Measurements from ENCODE around the gene CADM2. TPM values are rescaled to one million over a fixed set of nuclear protein-coding genes. Genes with fewer than 3 reads are reported as not detected.
A peak's percentile ranks its signal among the peaks of the same experiment; 100 is the strongest.

CADM2 gene
- total and polyA plus RNA-seq, 2 experiments from 2014 or later: 13.3 to 47.5 TPM

DNA sequence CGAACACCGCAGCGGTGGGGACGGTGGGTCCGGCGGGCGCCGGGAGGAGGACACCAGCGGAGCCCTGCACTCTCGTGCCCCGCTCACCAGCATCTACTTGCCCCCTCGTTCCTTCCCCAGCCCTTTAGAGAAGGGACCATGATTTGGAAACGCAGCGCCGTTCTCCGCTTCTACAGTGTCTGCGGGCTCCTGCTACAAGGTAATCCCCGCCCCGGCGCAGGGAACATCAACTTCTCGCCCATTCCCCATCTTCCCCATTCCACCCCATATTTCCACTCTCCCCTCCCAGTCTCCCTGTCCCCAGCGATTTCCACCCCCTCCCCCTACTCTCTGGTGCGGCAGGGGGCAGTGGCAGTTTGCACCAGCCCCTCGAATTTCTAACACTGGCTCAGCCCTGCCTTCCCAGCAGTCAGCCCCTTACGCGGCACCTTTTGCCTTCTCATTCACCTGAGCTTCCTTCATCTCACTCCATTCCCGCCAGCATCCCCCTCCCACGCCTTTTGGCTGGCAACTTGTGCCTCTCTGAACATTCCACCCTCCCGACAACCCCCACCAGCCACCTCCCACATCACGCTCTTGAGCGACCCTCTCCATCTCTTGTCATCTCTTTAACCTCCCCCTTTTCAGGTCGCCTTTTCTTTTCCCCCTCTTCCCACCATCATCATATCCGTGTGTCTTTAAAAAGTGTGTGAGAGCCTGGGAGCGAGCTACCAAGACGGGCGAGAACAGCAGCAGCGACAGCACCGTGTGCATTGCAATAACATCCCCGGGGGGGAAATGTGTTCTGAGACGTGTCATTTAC, 882 bp downstream of the CADM2 start:
- Histone ChIP-seq H3K27me3 (ENCODE audit: insufficient read depth) (no peaks in the 10 kb centered on the region), H4K20me1 (replicated peaks; ENCODE audit: insufficient read depth) (no peaks in the 10 kb centered on the region), H3K36me3 (ENCODE audit: insufficient read depth) (no peaks in the 10 kb centered on the region), H3K4me1 (ENCODE audit: insufficient read depth) (peaks cover 36% of the 10 kb centered on the region), H2AFZ (no peak overlapping the region), H3K9me2 (ENCODE audit: insufficient read depth) (no peaks in the 10 kb centered on the region), H3K27ac (ENCODE audit: low read depth) (no peak overlapping the region), H3K79me2 (replicated peaks; ENCODE audit: insufficient read depth) (peaks cover 49% of the 10 kb centered on the region), H3F3A (replicated peaks; ENCODE audit: low read depth) (no peaks in the 10 kb centered on the region), H3K4me3 (peak overlapping the region; percentile 87), H3K4me2 (peak overlapping the region; percentile 94)
- Mint-ChIP-seq H3K36me3 (ENCODE audit: low read depth) (no peaks in the 10 kb centered on the region), H3K27ac (peak overlapping the region; percentile 32), H3K9me3 (no peaks in the 10 kb centered on the region), H3K4me1 (peaks cover 40% of the 10 kb centered on the region), H3K4me3 (peak overlapping the region; percentile 92), H3K27me3 (ENCODE audit: insufficient read depth, low read depth, poor library complexity) (peaks cover 4% of the 10 kb centered on the region)
- peak; percentile 45 for ATAC-seq
- TF ChIP-seq ETS1 (IDR thresholded peaks at IDR 0.05) (no peak), CTCF (conservative IDR thresholded peaks at IDR 0.05; ENCODE audit: low read depth in 2 of 2) (peak in 1 of 2 experiments; percentile 43; a peak in 2 of 4 replicates), CREB1 (CRISPR knock-in tag; IDR thresholded peaks at IDR 0.05; ENCODE audit: low read depth) (no peak), STAT1 (IDR thresholded peaks at IDR 0.05; ENCODE audit: unreplicated experiment) (no peak), POLR2AphosphoS5 (IDR thresholded peaks at IDR 0.05; ENCODE audit: low read depth) (no peak)
- peak; percentile 77 for DNase-seq (ENCODE audit: low spot score)

GRCh38 chr3:84960581-84960980, 1.8 kb downstream of the CADM2 start:
- peak overlapping the region; percentile 2; the same call in 1 of the 2 replicates for H3K27ac Mint-ChIP-seq
- Histone ChIP-seq H3K27ac (ENCODE audit: low read depth) (no peak overlapping the region), H3K4me2 (peak overlapping the region; percentile 94), H2AFZ (no peak overlapping the region), H3K27me3 (ENCODE audit: insufficient read depth) (no peaks in the 10 kb centered on the region), H3K79me2 (replicated peaks; ENCODE audit: insufficient read depth) (peaks cover 52% of the 10 kb centered on the region), H3K4me1 (ENCODE audit: insufficient read depth) (peaks cover 41% of the 10 kb centered on the region), H4K20me1 (replicated peaks; ENCODE audit: insufficient read depth) (no peaks in the 10 kb centered on the region), H3K9me2 (ENCODE audit: insufficient read depth) (no peaks in the 10 kb centered on the region), H3K36me3 (ENCODE audit: insufficient read depth) (no peaks in the 10 kb centered on the region), H3K4me3 (peak overlapping the region; percentile 87), H3F3A (replicated peaks; ENCODE audit: low read depth) (no peaks in the 10 kb centered on the region)
- H3K27me3 Mint-ChIP-seq (ENCODE audit: insufficient read depth, low read depth, poor library complexity): peaks cover 4% of the 10 kb centered on the region
- TF ChIP-seq STAT1 (IDR thresholded peaks at IDR 0.05; ENCODE audit: unreplicated experiment): no peak
- TF ChIP-seq EZH2phosphoT487 (IDR thresholded peaks at IDR 0.05; ENCODE audit: unreplicated experiment): no peak
- TF ChIP-seq ETS1 (IDR thresholded peaks at IDR 0.05): no peak
- TF ChIP-seq JUNB (IDR thresholded peaks at IDR 0.05; ENCODE audit: unreplicated experiment): no peak
- no peak for TF ChIP-seq CTCF (conservative IDR thresholded peaks at IDR 0.05; ENCODE audit: low read depth in 2 of 2)
- TF ChIP-seq EZH2 (IDR thresholded peaks at IDR 0.05; ENCODE audit: low read depth, unreplicated experiment): no peak
- TF ChIP-seq ZNF331 (CRISPR knock-in tag; IDR thresholded peaks at IDR 0.05; ENCODE audit: low read depth): no peak
- no peak for TF ChIP-seq CREB1 (CRISPR knock-in tag; IDR thresholded peaks at IDR 0.05; ENCODE audit: low read depth)
- TF ChIP-seq NANOG (IDR thresholded peaks at IDR 0.05; ENCODE audit: borderline replicate concordance): no peak
- TF ChIP-seq, protein P1, sequence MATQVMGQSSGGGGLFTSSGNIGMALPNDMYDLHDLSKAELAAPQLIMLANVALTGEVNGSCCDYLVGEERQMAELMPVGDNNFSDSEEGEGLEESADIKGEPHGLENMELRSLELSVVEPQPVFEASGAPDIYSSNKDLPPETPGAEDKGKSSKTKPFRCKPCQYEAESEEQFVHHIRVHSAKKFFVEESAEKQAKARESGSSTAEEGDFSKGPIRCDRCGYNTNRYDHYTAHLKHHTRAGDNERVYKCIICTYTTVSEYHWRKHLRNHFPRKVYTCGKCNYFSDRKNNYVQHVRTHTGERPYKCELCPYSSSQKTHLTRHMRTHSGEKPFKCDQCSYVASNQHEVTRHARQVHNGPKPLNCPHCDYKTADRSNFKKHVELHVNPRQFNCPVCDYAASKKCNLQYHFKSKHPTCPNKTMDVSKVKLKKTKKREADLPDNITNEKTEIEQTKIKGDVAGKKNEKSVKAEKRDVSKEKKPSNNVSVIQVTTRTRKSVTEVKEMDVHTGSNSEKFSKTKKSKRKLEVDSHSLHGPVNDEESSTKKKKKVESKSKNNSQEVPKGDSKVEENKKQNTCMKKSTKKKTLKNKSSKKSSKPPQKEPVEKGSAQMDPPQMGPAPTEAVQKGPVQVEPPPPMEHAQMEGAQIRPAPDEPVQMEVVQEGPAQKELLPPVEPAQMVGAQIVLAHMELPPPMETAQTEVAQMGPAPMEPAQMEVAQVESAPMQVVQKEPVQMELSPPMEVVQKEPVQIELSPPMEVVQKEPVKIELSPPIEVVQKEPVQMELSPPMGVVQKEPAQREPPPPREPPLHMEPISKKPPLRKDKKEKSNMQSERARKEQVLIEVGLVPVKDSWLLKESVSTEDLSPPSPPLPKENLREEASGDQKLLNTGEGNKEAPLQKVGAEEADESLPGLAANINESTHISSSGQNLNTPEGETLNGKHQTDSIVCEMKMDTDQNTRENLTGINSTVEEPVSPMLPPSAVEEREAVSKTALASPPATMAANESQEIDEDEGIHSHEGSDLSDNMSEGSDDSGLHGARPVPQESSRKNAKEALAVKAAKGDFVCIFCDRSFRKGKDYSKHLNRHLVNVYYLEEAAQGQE (IDR thresholded peaks at IDR 0.05; ENCODE audit: unreplicated experiment): no peak
- TF ChIP-seq POLR2AphosphoS5 (IDR thresholded peaks at IDR 0.05; ENCODE audit: low read depth): no peak
- no peak for ATAC-seq
- H3K4me1 Mint-ChIP-seq: peaks cover 49% of the 10 kb centered on the region
- peak; percentile 47 for DNase-seq (ENCODE audit: low spot score)
- peak overlapping the region; percentile 92 for H3K4me3 Mint-ChIP-seq
- H3K36me3 Mint-ChIP-seq (ENCODE audit: low read depth): no peaks in the 10 kb centered on the region
- H3K9me3 Mint-ChIP-seq: no peaks in the 10 kb centered on the region
